ENCODE measurements around the gene IFTAP. TPM values are rescaled to one million over a fixed set of nuclear protein-coding genes. Genes with fewer than 3 reads are reported as not detected.

Gene IFTAP
- total RNA-seq, 1 experiment from 2014 or later, result 4.1 TPM

DNA sequence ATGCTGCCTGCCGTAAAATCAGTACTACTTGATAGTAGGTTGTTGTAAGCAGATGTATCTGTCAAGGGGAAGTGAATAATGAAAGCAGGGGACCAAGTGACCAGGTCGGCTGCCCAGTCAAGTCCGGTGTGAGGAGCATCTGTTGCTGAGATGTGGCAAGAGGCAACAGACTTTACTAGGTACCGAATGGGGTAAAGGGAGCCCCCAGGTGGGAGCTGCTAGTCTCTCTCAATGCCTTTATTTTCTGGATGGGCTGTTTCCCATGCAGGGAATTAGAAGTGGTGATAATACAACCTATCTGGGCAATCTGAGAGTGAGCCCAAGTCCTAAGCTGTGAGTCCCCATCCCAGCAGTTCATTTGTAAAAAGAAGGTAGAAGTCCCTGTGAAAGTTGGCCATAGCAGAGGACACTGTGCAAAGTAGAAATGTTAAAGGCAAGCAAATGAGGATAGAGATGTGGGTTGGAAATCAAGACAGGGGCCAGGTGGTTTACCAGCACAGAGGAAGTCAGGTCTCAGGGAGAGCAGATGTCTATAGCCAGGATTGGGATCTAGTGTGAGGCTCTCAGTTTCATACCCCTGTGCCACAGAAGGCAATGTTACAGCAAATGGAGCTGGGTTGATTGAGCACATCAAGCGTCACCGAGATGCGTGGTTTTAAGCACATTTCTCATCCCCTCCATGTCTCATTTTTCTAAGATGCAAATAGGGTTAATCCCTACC, 94.4 kb downstream of the IFTAP start (continued):
- TF ChIP-seq, protein P1, sequence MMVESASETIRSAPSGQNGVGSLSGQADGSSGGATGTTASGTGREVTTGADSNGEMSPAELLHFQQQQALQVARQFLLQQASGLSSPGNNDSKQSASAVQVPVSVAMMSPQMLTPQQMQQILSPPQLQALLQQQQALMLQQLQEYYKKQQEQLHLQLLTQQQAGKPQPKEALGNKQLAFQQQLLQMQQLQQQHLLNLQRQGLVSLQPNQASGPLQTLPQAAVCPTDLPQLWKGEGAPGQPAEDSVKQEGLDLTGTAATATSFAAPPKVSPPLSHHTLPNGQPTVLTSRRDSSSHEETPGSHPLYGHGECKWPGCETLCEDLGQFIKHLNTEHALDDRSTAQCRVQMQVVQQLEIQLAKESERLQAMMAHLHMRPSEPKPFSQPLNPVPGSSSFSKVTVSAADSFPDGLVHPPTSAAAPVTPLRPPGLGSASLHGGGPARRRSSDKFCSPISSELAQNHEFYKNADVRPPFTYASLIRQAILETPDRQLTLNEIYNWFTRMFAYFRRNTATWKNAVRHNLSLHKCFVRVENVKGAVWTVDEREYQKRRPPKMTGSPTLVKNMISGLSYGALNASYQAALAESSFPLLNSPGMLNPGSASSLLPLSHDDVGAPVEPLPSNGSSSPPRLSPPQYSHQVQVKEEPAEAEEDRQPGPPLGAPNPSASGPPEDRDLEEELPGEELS (CRISPR knock-in tag; IDR thresholded peaks at IDR 0.05), result no peak

DNA sequence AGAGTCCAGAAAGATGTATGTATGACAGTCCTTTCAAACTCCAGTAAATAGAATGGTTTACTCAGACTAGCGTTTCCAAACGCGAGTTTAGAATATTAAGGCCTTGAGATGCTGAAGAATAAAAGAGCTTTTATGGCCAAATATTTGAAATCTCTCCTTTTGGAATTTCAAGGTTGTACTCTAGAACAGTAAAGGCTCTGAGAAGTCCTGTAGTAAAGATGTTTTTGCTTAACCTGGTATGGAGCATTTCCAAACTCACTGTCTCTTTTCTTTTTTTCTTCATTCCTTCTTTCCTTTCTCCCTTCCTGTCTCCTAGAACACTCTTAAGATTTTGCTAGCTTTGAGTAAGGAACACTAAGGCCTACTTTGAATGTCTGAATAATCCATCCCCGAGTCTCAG, 95.1 kb downstream of the IFTAP start:
- H3K36me3 Mint-ChIP-seq, result peaks cover 61% of the 10 kb centered on the region
- no peaks in the 10 kb centered on the region for H3K4me1 Mint-ChIP-seq
- peaks cover 83% of the 10 kb centered on the region for H3K9me3 Mint-ChIP-seq
- no peak overlapping the region for H3K4me3 Mint-ChIP-seq
- no peak for ATAC-seq
- H3K27ac Mint-ChIP-seq, result no peak overlapping the region
- no peak for DNase-seq (ENCODE audit: low spot score)
- ChIA-PET POLR2A (no interaction called here), CTCF (no interaction called here)
- TF ChIP-seq, protein P1 (CRISPR knock-in tag; IDR thresholded peaks at IDR 0.05), result no peak
- TF ChIP-seq ESRRA (CRISPR knock-in tag; IDR thresholded peaks at IDR 0.05; ENCODE audit: borderline replicate concordance) (no peak), OVOL2 (CRISPR knock-in tag; IDR thresholded peaks at IDR 0.05; ENCODE audit: borderline replicate concordance) (no peak), ZNF671 (CRISPR knock-in tag; IDR thresholded peaks at IDR 0.05) (no peak), CREM (CRISPR knock-in tag; IDR thresholded peaks at IDR 0.05) (no peak), ZNF232 (CRISPR knock-in tag; IDR thresholded peaks at IDR 0.05) (no peak)
- TF ChIP-seq, protein P2, sequence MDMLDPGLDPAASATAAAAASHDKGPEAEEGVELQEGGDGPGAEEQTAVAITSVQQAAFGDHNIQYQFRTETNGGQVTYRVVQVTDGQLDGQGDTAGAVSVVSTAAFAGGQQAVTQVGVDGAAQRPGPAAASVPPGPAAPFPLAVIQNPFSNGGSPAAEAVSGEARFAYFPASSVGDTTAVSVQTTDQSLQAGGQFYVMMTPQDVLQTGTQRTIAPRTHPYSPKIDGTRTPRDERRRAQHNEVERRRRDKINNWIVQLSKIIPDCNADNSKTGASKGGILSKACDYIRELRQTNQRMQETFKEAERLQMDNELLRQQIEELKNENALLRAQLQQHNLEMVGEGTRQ (CRISPR knock-in tag; IDR thresholded peaks at IDR 0.05), result no peak
- TF ChIP-seq, protein P3, sequence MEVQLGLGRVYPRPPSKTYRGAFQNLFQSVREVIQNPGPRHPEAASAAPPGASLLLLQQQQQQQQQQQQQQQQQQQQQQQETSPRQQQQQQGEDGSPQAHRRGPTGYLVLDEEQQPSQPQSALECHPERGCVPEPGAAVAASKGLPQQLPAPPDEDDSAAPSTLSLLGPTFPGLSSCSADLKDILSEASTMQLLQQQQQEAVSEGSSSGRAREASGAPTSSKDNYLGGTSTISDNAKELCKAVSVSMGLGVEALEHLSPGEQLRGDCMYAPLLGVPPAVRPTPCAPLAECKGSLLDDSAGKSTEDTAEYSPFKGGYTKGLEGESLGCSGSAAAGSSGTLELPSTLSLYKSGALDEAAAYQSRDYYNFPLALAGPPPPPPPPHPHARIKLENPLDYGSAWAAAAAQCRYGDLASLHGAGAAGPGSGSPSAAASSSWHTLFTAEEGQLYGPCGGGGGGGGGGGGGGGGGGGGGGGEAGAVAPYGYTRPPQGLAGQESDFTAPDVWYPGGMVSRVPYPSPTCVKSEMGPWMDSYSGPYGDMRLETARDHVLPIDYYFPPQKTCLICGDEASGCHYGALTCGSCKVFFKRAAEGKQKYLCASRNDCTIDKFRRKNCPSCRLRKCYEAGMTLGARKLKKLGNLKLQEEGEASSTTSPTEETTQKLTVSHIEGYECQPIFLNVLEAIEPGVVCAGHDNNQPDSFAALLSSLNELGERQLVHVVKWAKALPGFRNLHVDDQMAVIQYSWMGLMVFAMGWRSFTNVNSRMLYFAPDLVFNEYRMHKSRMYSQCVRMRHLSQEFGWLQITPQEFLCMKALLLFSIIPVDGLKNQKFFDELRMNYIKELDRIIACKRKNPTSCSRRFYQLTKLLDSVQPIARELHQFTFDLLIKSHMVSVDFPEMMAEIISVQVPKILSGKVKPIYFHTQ (CRISPR knock-in tag; IDR thresholded peaks at IDR 0.05), result no peak
- TF ChIP-seq, protein P4, sequence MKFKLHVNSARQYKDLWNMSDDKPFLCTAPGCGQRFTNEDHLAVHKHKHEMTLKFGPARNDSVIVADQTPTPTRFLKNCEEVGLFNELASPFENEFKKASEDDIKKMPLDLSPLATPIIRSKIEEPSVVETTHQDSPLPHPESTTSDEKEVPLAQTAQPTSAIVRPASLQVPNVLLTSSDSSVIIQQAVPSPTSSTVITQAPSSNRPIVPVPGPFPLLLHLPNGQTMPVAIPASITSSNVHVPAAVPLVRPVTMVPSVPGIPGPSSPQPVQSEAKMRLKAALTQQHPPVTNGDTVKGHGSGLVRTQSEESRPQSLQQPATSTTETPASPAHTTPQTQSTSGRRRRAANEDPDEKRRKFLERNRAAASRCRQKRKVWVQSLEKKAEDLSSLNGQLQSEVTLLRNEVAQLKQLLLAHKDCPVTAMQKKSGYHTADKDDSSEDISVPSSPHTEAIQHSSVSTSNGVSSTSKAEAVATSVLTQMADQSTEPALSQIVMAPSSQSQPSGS (CRISPR knock-in tag; IDR thresholded peaks at IDR 0.05; ENCODE audit: borderline replicate concordance, low read depth), result no peak
- peaks cover 18% of the 10 kb centered on the region for H3K27me3 Mint-ChIP-seq (ENCODE audit: low read depth)

DNA sequence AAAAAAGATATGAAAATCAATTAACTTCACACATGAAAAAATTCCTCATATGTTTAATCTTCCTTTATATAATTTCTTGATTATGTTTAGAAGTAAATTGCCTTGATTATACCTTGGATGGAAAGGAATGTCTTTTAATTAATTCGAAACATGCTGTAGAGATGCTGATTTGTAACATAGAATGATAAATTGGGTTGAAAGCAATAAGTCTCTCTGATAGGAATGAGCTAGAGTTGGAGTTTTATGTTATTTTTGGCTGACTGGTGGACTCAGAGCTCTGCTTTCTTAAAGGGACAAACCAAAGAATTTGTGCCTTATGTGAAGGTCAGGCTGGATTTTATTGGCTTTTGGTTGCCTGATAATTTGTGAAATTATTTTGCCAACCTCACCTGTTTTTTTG, 98.4 kb downstream of the IFTAP start:
- ATAC-seq (no peak), DNase-seq (ENCODE audit: low spot score) (no peak)
- CTCF ChIA-PET, result no interaction called here
- H3K9me3 Mint-ChIP-seq, result peaks cover 80% of the 10 kb centered on the region
- H3K27me3 Mint-ChIP-seq (ENCODE audit: low read depth), result peaks cover 13% of the 10 kb centered on the region
- H3K4me1 Mint-ChIP-seq, result no peaks in the 10 kb centered on the region
- no peak overlapping the region for H3K4me3 Mint-ChIP-seq
- no peak overlapping the region for H3K27ac Mint-ChIP-seq
- peaks cover 53% of the 10 kb centered on the region for H3K36me3 Mint-ChIP-seq
- POLR2A ChIA-PET, result no interaction called here
- TF ChIP-seq NR2C2 (CRISPR knock-in tag; IDR thresholded peaks at IDR 0.05), result no peak
